Aorta (tissue), 5 donors: ENCODE data around the gene KERA. TPM values are rescaled to one million over a fixed set of nuclear protein-coding genes. Genes with fewer than 3 reads are reported as not detected.
"Not testable (repeated sequence)": the region's sequence is repeated elsewhere in the genome, so short reads cannot be mapped to it uniquely, and the experiment has no call there.

Source experiments
- ATAC-seq: fragments of 200-7000 bp; cut with Tn5 transposase; one replicate; pipeline ENCODE4 v1.9.1; 2022; ENCODE audit warnings: moderate library complexity; ENCODE audit not compliant: low FRiP score
- DNase-seq, 2 donors: peaks; one replicate each; pipeline ENCODE4 v3.0.0-alpha.2; 2020
- H3K27ac ChIP-seq, 2 donors: one replicate each; pipeline ENCODE4 v1.5.1; 2013; ENCODE audit warnings: low read length in 2 of 2, mild to moderate bottlenecking in 2 of 2, moderate library complexity in 2 of 2, control low read depth in 1 of 2, inconsistent platforms in 1 of 2, low read depth in 1 of 2
- H3K27me3 ChIP-seq, 2 donors: one replicate each; pipeline ENCODE4 v1.6.1; 2013; ENCODE audit warnings: control low read depth in 1 of 2, low read length in 1 of 2, mild to moderate bottlenecking in 1 of 2, moderate library complexity in 1 of 2; ENCODE audit not compliant: insufficient read depth in 2 of 2, control insufficient read depth in 1 of 2
- H3K36me3 ChIP-seq, 2 donors: one replicate each; pipeline ENCODE4 v1.6.1; 2013; ENCODE audit warnings: control low read depth in 1 of 2, low read length in 1 of 2, mild to moderate bottlenecking in 1 of 2; ENCODE audit not compliant: insufficient read depth in 2 of 2, control insufficient read depth in 1 of 2
- H3K4me1 ChIP-seq, 2 donors: one replicate each; pipeline ENCODE4 v1.6.1; 2013; ENCODE audit warnings: low read length in 2 of 2, control low read depth in 1 of 2, mild to moderate bottlenecking in 1 of 2, moderate library complexity in 1 of 2; ENCODE audit not compliant: insufficient read depth in 2 of 2, control insufficient read depth in 1 of 2
- H3K4me3 ChIP-seq, 2 donors: one replicate each; pipeline ENCODE4 v1.5.1; 2013; ENCODE audit warnings: low read length in 2 of 2, control low read depth in 1 of 2, mild to moderate bottlenecking in 1 of 2
- H3K9me3 ChIP-seq: one replicate; pipeline ENCODE4 v1.6.1; 2013; ENCODE audit warnings: mild to moderate bottlenecking, low read length; ENCODE audit not compliant: control insufficient read depth
- WGBS, 2 donors: extraction: QIAGEN DNeasy Blood & Tissue Kit; methylation state at CpG; one replicate each; pipeline ENCODE4 v1.1.7; 2013; 5-methylcytosine and 5-hydroxymethylcytosine counted together
- intact Hi-C, 2 donors: fragments of 100-400 bp; cut with DNase I; formaldehyde crosslinking; loops; one replicate each; pipeline versions ENCODE4 v1.14.2 to v1.15.0; 2022
- polyA plus RNA-seq, 2 donors: library from polyadenylated mRNA; stranded (reverse); fragments of 200-250 nt; gene quantifications; one replicate each; pipeline ENCODE4 v1.2.3, GENCODE V29; 2013
- total RNA-seq, 2 donors: library from RNA; stranded (reverse); fragmentation: NEBNext Ultra II Directional; extraction: Animal tissue kit (Norgen Biotek cat#: 25700); gene quantifications; one replicate each; pipeline ENCODE4 v1.2.1, GENCODE V29; 2021
- donor health status: healthy with polysubstance abuse.
- donor health status: Bipolar disorder and iron deficiency.
- donor health status: DM: no; HTN: no; CAD: no.
- donor health status: DM: no; HTN: no; CAD: no.
- donor health status: DM: yes; HTN: yes; CAD: no.

Gene KERA
- total and polyA plus RNA-seq, 4 donors = not detected

DNA sequence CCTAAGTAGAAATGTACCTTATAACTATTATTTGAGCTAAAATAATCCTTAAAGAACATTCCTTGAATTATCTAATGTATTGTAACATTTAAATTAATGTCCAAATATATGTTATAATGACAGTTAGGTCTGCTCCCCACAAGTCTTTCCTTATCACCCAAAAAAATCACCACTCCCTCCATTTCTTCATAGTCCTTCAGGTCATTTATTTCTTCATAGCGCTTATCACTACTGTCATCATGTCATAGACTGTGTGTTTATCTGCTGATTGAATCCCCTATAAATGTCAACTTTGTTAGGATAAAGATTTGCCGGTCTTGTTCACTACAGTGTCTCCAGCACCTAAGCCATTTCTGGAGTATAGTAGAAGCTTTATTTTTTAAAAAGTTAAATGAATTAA, 41.5 kb upstream of the KERA start:
- H3K4me1 ChIP-seq = no peaks in the 10 kb centered on the region
- H3K27ac ChIP-seq = no peak overlapping the region
- H3K36me3 ChIP-seq = no peaks in the 10 kb centered on the region
- WGBS, 2 donors = 44 to 48% methylated on average over 2 of the region's 2 CpGs
- intact Hi-C loops = no loop called here
- H3K27me3 ChIP-seq = no peaks in the 10 kb centered on the region
- ATAC-seq = no peak
- no peak for DNase-seq
- H3K4me3 ChIP-seq = no peak overlapping the region
- H3K9me3 ChIP-seq = no peaks in the 10 kb centered on the region

DNA sequence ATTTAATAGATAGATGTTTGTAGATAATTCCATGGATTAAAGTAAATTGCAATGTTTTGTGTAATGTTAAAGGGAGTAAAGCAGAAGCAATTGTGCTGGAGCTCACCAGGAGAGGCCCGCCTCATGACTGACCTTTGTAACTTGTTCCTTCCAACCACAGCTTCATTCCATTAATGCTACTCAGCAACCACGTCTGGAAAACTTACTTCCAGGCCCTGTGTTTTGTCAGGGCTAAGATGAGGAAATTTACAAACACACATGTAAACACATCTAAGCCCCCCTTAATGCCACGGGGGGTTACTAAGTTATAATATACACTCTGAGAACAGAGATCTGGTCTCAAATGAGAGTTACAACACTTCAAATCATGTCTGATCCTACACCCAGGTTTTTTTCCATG, 41.1 kb upstream of the KERA start:
- intact Hi-C loops = no loop called here
- Histone ChIP-seq H3K4me3 (no peak overlapping the region), H3K9me3 (no peaks in the 10 kb centered on the region), H3K27me3 (no peaks in the 10 kb centered on the region), H3K4me1 (no peaks in the 10 kb centered on the region), H3K36me3 (no peaks in the 10 kb centered on the region), H3K27ac (no peak overlapping the region)
- WGBS, 2 donors = 12 to 25% methylated on average over 3 of the region's 3 CpGs
- ATAC-seq (no peak), DNase-seq (peak in 1 of 2 donors; percentile 47)

DNA sequence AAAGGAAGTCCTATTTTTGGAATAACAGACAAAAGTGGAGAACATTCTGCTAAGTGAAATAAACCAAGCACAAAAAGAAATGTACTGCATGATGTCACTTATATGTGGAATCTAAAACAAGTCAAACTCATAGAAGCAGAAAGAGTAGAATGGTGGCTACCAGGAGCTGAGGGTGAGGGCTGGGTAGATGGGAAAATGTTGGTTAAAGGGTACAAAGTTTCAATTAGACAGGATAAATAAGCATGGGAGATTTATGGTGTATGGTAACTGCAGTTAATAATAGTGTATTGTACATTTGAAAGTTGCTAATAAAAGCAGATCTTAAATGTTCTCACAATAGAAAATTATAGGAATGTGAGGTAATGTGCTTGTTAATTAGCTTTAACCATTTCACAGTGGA, 40.6 kb upstream of the KERA start:
- Histone ChIP-seq H3K27me3 (no peaks in the 10 kb centered on the region), H3K4me1 (no peaks in the 10 kb centered on the region), H3K4me3 (no peak overlapping the region), H3K9me3 (no peaks in the 10 kb centered on the region), H3K27ac (no peak overlapping the region), H3K36me3 (no peaks in the 10 kb centered on the region)
- DNase-seq = no peak
- no peak for ATAC-seq
- intact Hi-C loops = no loop called here

DNA sequence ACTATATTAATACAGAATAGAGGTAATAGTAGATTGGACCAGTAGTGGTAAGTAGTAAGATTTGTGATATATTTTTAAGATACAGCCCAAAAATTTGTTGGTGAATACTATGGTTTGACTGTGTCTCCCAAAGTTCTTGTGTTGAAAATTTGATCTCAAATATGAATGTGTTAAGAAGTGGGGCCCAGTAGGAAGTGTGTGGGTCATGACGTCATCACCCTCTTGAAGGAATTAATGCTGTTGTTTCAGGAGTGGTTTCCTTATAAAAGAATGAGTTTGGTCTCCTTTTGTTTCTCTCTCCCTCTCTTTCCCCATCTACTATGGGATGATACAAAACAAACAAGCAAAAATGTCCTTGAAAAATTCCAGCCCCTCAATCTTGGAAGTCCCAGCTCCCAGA, 37.1 kb upstream of the KERA start:
- WGBS, 2 donors = 90 to 93% methylated on average over 1 of the region's 1 CpG

DNA sequence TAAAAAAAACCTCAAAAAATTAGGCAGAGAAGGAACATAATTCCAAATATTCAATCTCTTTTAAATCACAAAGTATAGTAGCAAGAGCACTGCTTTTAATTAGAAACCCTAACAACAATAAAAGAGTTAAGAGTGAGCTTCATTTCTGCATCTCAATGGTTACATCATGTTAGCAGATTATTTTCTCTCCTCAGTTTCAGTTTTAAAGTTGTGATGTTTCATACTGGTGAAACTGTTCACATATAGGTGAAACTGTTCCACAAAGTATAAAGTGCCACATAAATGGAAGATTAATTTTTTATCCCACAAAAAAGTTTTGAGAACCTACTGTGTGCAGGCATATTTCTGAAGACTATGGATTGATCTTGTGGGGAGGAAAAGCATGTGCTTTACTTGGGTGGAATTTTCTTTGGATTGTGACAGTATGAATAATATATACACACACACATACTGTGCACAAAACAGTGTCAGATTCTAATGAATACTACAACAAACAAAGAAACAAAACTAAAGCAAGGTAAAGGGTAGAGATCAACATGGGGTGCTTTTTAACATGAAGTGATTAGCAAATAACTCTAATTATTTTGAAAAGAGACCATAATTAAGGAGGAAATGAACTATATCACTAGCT, 36.3 kb upstream of the KERA start:
- no peak for ATAC-seq
- H3K4me1 ChIP-seq = no peaks in the 10 kb centered on the region
- no peaks in the 10 kb centered on the region for H3K9me3 ChIP-seq
- DNase-seq = no peak
- H3K27ac ChIP-seq = no peak overlapping the region
- intact Hi-C loops = no loop called here
- H3K36me3 ChIP-seq = no peaks in the 10 kb centered on the region
- H3K4me3 ChIP-seq = no peak overlapping the region
- no peaks in the 10 kb centered on the region for H3K27me3 ChIP-seq

More for the DNA sequence above, 37.1 kb upstream of the KERA start:
- Histone ChIP-seq H3K4me3 (no peak overlapping the region), H3K27me3 (no peaks in the 10 kb centered on the region), H3K4me1 (no peaks in the 10 kb centered on the region), H3K36me3 (no peaks in the 10 kb centered on the region), H3K27ac (no peak overlapping the region), H3K9me3 (no peaks in the 10 kb centered on the region)
- no peak for DNase-seq
- no peak for ATAC-seq
- intact Hi-C loops = no loop called here

DNA sequence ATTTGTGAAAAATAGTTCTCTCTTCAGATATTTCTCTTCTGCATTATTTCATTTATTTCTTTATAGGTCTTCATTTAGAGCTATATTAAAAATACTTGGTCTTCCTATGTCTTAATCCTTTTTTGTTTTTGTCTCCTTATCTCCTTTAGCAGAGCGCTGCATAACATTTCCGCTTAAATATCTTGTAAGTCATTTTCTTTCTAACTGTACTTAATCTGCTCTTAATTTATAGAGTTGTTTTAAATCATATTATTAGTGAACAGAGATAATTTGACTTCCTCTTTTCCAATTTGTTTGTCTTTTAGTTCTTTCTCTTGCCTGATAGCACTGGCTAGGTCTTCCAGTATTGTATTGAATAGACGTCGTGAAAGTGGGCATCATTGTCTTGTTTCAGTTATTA, 35.5 kb upstream of the KERA start:
- 94% methylated on average over 4 of the region's 4 CpGs for WGBS, 2 donors

DNA sequence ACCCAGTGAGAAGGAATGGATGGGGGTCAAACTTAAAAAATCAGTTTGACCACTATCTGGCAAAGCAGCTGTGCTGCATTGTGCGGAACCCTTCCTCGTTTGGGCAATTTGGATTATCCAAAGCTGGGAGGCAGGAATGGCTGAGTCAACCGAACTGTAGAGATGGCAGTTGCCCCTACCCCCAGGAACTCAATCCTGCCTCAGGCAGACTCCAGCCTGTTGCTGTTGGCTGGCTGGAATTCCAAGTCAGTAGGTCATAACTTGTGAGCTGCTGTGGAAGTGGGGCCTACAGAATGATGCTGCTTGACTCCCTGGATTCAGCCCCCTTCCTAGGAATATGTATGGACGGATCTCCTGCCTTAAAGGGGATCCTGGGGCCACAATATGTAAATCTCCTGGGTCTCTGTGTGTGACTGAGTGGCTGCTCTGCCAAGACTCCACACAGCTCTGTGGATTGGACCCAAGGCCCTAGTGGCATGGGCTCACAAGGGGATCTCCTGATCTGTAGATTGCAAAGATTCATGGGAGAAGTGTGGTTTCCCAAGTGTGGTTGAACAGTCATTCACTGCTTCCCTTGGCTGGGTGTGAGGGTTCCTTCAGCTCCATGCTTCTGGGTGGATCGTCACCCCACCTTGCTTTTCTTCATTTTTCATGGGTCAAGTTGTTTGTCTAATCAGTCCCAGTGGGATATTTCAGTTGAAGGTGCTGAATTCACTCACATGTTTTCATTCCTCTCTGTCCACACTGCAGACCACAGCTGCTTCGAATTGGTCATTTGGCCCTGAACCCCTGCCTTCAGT, 34.3 kb upstream of the KERA start:
- intact Hi-C loops = no loop called here
- WGBS, 2 donors = 78% methylated on average over 6 of the region's 6 CpGs
- Histone ChIP-seq H3K27me3 (no peaks in the 10 kb centered on the region), H3K4me3 (no peak overlapping the region), H3K36me3 (no peaks in the 10 kb centered on the region), H3K9me3 (peaks cover 2% of the 10 kb centered on the region), H3K27ac (no peak overlapping the region), H3K4me1 (no peaks in the 10 kb centered on the region)
- no peak for DNase-seq
- ATAC-seq = no peak

More for the DNA sequence above, 35.5 kb upstream of the KERA start:
- Histone ChIP-seq H3K27me3 (no peaks in the 10 kb centered on the region), H3K4me1 (no peaks in the 10 kb centered on the region), H3K9me3 (no peaks in the 10 kb centered on the region), H3K27ac (no peak overlapping the region), H3K4me3 (no peak overlapping the region), H3K36me3 (no peaks in the 10 kb centered on the region)
- ATAC-seq = no peak
- intact Hi-C loops = no loop called here
- DNase-seq = no peak

DNA sequence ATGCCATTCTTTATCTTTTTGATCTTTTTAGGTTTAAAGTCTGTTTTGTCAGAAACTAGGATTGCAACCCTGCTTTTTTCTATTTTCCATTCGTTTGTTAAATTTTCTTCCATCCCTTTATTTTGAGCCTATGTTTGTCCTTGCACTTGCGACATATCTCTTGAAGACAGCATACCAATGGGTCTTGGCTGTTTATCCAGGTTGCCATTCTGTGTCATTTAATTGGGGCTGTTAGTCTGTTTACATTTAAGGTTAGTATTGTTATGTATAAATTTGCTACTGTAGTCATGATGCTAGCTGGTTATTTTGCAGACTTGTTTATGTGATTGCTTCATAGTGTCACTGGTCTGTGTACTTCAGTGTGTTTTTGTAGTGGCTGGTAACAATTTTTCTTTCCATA, 32.1 kb upstream of the KERA start:
- DNase-seq, H3K36me3 ChIP-seq, H3K9me3 ChIP-seq, ATAC-seq, H3K27ac ChIP-seq, H3K4me3 ChIP-seq, H3K4me1 ChIP-seq, H3K27me3 ChIP-seq, intact Hi-C loops: not testable (repeated sequence)
- 93 to 97% methylated on average over 2 of the region's 2 CpGs for WGBS, 2 donors

DNA sequence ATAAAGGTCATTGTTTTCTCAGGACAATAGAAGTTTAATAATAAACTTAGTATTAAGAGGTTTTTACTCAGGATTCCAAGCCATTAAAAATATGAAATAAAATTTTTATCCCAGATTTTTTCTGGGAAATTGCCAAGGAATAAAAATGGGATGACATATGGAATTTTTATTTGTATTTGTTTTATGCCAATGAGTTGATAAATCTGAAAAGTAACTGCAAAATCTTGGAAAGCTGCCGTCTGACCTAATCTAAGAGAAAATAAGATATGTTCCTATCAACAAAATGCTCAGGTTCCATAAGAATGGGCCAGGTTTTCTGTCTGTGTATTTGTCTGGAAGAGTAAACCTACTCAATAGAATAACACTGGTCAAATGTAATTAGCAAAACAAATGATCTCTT, 22.2 kb upstream of the KERA start:
- Histone ChIP-seq H3K27me3 (no peaks in the 10 kb centered on the region), H3K9me3 (no peaks in the 10 kb centered on the region), H3K4me3 (no peak overlapping the region), H3K36me3 (no peaks in the 10 kb centered on the region), H3K27ac (no peak overlapping the region), H3K4me1 (no peaks in the 10 kb centered on the region)
- DNase-seq (no peak), ATAC-seq (no peak)
- intact Hi-C loops = no loop called here
- WGBS, 2 donors = 15 to 23% methylated on average over 1 of the region's 1 CpG
